Epithelial cell of esophagus (primary cell): ENCODE results near the gene COG2.
A peak's percentile ranks its signal among the peaks of the same experiment; 100 is the strongest.
"Not testable (repeated sequence)": the region's sequence is repeated elsewhere in the genome, so short reads cannot be mapped to it uniquely, and the experiment has no call there.

ENCODE experiments used
- DNase-seq: peaks from one replicate; pipeline ENCODE4 v3.0.0; 2010; ENCODE audit warnings: low read depth
- H3K4me3 ChIP-seq: 2 replicates; pipeline ENCODE4 v1.5.1; 2011; ENCODE audit warnings: mild to moderate bottlenecking, low read length, control low read depth
- TF ChIP-seq, protein P1 (sequence below): IDR thresholded peaks from 2 replicates; pipeline ENCODE4 v1.5.1; 2011; ENCODE audit warnings: low read depth, mild to moderate bottlenecking, low read length, control low read depth, inconsistent platforms; ENCODE audit not compliant: insufficient read depth; ENCODE audit errors: missing control alignments

COG2 gene

GRCh38 chr1:230693221-230693620 is 50.9 kb downstream of the COG2 start:
- TF ChIP-seq, protein P1, sequence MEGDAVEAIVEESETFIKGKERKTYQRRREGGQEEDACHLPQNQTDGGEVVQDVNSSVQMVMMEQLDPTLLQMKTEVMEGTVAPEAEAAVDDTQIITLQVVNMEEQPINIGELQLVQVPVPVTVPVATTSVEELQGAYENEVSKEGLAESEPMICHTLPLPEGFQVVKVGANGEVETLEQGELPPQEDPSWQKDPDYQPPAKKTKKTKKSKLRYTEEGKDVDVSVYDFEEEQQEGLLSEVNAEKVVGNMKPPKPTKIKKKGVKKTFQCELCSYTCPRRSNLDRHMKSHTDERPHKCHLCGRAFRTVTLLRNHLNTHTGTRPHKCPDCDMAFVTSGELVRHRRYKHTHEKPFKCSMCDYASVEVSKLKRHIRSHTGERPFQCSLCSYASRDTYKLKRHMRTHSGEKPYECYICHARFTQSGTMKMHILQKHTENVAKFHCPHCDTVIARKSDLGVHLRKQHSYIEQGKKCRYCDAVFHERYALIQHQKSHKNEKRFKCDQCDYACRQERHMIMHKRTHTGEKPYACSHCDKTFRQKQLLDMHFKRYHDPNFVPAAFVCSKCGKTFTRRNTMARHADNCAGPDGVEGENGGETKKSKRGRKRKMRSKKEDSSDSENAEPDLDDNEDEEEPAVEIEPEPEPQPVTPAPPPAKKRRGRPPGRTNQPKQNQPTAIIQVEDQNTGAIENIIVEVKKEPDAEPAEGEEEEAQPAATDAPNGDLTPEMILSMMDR = no peak
- no peak overlapping the region for H3K4me3 ChIP-seq
- no peak for DNase-seq

DNA sequence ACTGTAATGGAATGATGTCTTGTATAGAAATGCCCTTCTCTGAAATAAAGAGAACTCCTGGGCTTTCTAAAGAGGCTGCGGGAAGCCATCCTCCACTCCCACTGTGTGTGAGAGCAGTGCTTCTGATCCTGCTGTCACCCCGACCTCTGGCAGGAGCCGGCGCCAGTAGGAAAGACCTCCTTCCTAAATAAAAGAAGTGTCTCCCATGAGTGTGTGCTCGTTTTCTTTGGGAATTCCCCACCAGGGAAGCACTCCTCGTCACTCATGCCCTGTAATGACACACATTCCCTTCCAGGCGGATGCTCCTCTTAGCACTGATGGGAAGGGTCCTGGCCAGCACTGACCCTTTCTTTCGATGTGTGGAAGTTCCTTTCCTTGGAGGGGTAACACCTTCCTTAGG is 51.5 kb downstream of the COG2 start:
- TF ChIP-seq, protein P1 = no peak
- DNase-seq = no peak
- H3K4me3 ChIP-seq = no peak overlapping the region

DNA sequence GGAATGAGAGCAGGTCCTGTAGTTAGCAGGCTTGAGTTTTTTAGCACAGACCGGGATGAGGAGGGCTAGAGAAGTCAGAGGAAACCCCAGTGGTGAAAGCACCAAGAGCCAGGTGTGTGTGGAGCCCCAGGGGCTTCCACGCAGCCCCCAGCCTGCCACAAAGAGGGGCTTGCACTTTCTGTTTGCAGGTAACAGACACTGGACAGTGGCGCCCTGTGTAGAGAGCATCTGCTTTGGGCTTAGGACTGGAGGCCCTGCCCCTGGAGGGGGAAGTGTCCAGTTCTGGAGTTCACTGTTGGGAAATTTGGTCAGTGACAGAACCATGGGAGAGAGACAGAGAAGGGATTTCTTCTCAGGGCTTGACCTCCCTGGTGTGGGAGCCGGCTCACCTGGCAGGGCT is 52.2 kb downstream of the COG2 start:
- no peak for DNase-seq
- no peak overlapping the region for H3K4me3 ChIP-seq
- TF ChIP-seq, protein P1 = no peak

DNA sequence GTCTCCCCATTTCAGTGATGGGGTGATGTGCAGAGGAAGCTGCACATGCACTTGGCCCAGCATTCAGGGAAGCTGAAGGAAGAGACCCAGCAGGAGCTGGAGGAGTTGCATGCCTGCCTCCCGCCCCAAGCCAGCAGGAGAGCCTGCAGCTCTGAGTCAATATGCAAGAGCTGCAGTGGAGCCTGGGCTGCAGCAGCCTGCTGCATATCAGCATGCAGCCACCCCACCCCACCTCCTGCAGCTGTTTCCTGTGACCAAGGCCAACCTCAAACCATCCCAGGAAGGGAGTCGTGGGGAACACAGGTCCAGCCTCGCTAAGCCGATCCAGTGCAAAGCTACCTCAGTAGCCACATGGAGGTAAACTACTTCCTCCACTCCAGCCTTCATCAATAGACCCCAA is 52.7 kb downstream of the COG2 start:
- no peak for DNase-seq
- TF ChIP-seq, protein P1 = no peak
- H3K4me3 ChIP-seq = no peak overlapping the region

DNA sequence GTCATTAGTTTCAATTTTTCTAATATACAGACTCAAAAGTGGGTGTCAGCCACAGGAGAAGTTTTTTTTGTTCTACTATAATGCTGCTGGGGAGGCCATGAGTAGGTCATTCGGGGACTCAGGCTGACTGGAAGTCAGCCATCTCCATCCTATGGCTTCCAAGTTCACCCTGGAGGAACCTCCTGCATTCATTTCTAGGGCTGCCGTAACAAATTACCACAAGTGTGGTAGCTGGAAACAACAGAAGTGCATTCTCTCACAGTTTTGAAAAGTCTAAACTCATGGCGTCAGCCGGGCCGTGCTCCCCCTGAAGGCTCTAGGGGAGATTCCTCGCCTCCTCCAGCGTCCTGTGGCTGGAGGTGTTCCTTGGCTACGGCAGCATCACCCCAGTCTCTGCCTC is 53.9 kb downstream of the COG2 start:
- H3K4me3 ChIP-seq = no peak overlapping the region
- no peak for DNase-seq
- TF ChIP-seq, protein P1 = no peak

DNA sequence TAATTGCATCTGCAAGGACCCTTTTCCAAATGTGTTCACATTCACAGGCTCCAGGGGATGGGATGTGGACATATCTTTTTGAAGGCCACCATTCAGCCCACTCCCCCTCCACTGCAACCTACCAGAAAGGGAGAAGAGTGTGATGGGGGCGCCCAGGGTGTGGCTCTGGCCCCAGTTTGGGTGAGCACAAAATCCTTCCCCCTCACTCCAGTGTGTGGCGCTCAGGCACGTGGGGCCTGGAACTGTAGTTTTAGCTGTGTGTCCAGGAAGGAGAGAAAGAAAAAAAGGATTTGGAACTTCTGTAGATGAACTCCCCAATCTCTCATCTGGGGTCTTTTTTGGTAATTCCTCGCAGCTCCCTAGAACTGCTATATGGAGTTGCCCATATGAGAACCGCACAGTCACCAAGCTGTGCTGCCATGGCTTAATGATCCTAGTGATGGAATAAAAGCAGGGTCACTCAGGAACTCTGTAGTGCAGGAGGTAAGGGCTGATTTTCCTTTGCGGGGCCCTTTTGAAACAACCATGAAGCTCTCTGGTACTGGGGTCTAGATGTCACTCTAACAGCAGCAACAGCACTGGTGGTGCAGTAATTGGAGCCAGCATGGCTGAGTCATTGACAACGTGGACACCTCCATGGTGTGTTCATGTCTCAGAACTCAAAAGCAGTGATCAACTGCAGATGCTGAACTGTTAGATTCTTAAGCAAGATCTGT is 54.6 kb downstream of the COG2 start:
- H3K4me3 ChIP-seq = no peak overlapping the region
- TF ChIP-seq, protein P1 = no peak
- no peak for DNase-seq

DNA sequence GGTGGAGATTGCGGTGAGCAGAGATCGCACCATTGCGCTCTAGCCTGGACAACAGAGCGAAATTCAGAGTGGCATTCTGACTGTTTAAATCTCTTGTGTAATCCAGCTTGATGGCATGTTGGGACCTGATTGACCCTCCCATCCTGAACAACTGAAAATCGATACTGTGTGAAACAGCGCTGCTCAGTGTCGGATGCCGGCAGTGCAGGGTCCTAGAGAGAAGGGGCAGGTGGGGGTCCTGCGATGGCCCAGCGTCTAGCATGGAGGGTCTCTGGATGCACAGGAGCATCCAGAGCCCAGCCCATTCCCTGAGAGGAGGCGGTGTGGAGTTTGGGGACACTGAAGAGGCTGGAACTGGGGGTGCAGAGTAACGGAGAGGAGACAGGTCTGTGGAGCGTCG is 55.8 kb downstream of the COG2 start:
- H3K4me3 ChIP-seq = no peak overlapping the region
- DNase-seq = peak; percentile 30
- TF ChIP-seq, protein P1 = peak; percentile 29

GRCh38 chr1:230698964-230699363 is 56.7 kb downstream of the COG2 start:
- not testable (repeated sequence) for DNase-seq, H3K4me3 ChIP-seq
